Fibroblast of lung (primary cell): ENCODE results near the gene ARFGAP1.

Experiments
- EZH2 ChIP-seq: IDR thresholded peaks from 2 replicates; pipeline ENCODE4 v1.5.1; 2012; ENCODE audit warnings: low read length, control low read depth, mild to moderate bottlenecking; ENCODE audit errors: missing control alignments
- TF ChIP-seq, protein P1 (sequence below), 2 donors: IDR thresholded peaks in 1 of 2; conservative IDR thresholded peaks in 1 of 2; 1 replicate in 1 of 2; 2 replicates in 1 of 2; pipeline ENCODE4 v1.5.1; 2011 to 2012; ENCODE audit warnings: low read length in 2 of 2, control low read depth in 1 of 2, inconsistent platforms in 1 of 2, low read depth in 1 of 2, mild to moderate bottlenecking in 1 of 2

- TF ChIP-seq, protein P1, sequence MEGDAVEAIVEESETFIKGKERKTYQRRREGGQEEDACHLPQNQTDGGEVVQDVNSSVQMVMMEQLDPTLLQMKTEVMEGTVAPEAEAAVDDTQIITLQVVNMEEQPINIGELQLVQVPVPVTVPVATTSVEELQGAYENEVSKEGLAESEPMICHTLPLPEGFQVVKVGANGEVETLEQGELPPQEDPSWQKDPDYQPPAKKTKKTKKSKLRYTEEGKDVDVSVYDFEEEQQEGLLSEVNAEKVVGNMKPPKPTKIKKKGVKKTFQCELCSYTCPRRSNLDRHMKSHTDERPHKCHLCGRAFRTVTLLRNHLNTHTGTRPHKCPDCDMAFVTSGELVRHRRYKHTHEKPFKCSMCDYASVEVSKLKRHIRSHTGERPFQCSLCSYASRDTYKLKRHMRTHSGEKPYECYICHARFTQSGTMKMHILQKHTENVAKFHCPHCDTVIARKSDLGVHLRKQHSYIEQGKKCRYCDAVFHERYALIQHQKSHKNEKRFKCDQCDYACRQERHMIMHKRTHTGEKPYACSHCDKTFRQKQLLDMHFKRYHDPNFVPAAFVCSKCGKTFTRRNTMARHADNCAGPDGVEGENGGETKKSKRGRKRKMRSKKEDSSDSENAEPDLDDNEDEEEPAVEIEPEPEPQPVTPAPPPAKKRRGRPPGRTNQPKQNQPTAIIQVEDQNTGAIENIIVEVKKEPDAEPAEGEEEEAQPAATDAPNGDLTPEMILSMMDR (conservative IDR thresholded peaks at IDR 0.05 in 1 of 2, IDR thresholded peaks at IDR 0.05 in 1 of 2; ENCODE audit: low read depth in 1 of 2, low read length in 2 of 2) = no peak
- TF ChIP-seq EZH2 = no peak
Observed at GRCh38 chr20:63238514-63239125, 34.0 kb upstream of the ARFGAP1 start.
